GM12878 (cell line): ENCODE data around the gene CYB5D1. TPM values are rescaled to one million over a fixed set of nuclear protein-coding genes. Genes with fewer than 3 reads are reported as not detected.

ENCODE experiments used
- IKZF2 ChIP-seq, 2 experiments: fragments of 450-650 bp; IDR thresholded peaks; 2 replicates each; pipeline ENCODE4 v1.6.1; 2017; ENCODE audit warnings: mild to moderate bottlenecking in 2 of 2, moderate library complexity in 2 of 2
- KLF5 ChIP-seq: fragments of 450-650 bp; IDR thresholded peaks from 2 replicates; pipeline ENCODE4 v1.6.1; 2014; ENCODE audit warnings: mild to moderate bottlenecking; ENCODE audit not compliant: partially characterized antibody
- LARP7 ChIP-seq: fragments of 450-650 bp; IDR thresholded peaks from 2 replicates; pipeline ENCODE4 v1.6.1; 2017; ENCODE audit warnings: mild to moderate bottlenecking
- NR2C2 ChIP-seq: IDR thresholded peaks from 2 replicates; pipeline ENCODE4 v1.6.1; 2011; ENCODE audit warnings: borderline replicate concordance, low read depth; ENCODE audit not compliant: control insufficient read depth, insufficient read length
- SMC3 ChIP-seq: IDR thresholded peaks from 2 replicates; pipeline ENCODE4 v1.6.1; 2011; ENCODE audit warnings: low read length, improper control_type of control experiment, borderline replicate concordance
- polyA plus RNA-seq, 11 experiments: library from polyadenylated mRNA; depleted of rRNA in 4 of 11; unstranded in 6 of 11; stranded (reverse) in 5 of 11; fragments of >200 nt; fragmentation: Nextera tagmentation in 4 of 11; fragmentation: Illumina TruSeq in 1 of 11; extraction: Ambion mirVana in 4 of 11; extraction: Trizol in 1 of 11; gene quantifications; 1 replicate in 1 of 11; 2 replicates in 10 of 11; pipeline versions ENCODE4 v1.2.1 to v1.2.3, GENCODE V29; 2011 to 2016; ENCODE audit warnings: inconsistent platforms in 2 of 11, missing spikeins in 2 of 11, low read depth in 1 of 11
- total RNA-seq, 4 experiments: library from RNA; depleted of rRNA in 3 of 4; stranded (reverse); fragments of >200 nt in 3 of 4; fragmentation: Illumina TruSeq in 1 of 4; extraction: Trizol in 1 of 4; gene quantifications; 2 replicates each; pipeline versions ENCODE4 v1.2.1 to v1.2.3, GENCODE V29; 2013 to 2021
- TF ChIP-seq, protein P1 (sequence below): IDR thresholded peaks from 2 replicates; pipeline ENCODE4 v1.6.1; 2012; ENCODE audit warnings: improper control_type of control experiment, low read depth, low read length; ENCODE audit not compliant: insufficient replicate concordance
- TF ChIP-seq, protein P2 (sequence below): IDR thresholded peaks from 2 replicates; pipeline ENCODE4 v1.6.1; 2011; ENCODE audit warnings: borderline replicate concordance, low read depth, mild to moderate bottlenecking, moderate library complexity, mixed read lengths, low read length; ENCODE audit not compliant: insufficient read depth; ENCODE audit errors: extremely low read length
- TF ChIP-seq, protein P3 (sequence below): fragments of 450-650 bp; IDR thresholded peaks from 2 replicates; pipeline ENCODE4 v1.6.1; 2016; ENCODE audit warnings: mild to moderate bottlenecking, moderate library complexity, borderline replicate concordance
- TF ChIP-seq, protein P4 (sequence below): fragments of 150-350 bp; IDR thresholded peaks from 2 replicates; pipeline ENCODE4 v1.6.1; 2014; ENCODE audit warnings: mild to moderate bottlenecking, low read depth, low read length
- TF ChIP-seq, protein P5 (sequence below): fragments of 450-650 bp; IDR thresholded peaks from 2 replicates; pipeline ENCODE4 v1.6.1; 2017; ENCODE audit warnings: mild to moderate bottlenecking, low read depth, inconsistent platforms; ENCODE audit not compliant: poor library complexity, severe bottlenecking
- TF ChIP-seq, protein P6 (sequence below): fragments of 450-650 bp; IDR thresholded peaks from 2 replicates; pipeline ENCODE4 v1.6.1; 2018; ENCODE audit warnings: mild to moderate bottlenecking, low read depth, moderate library complexity; ENCODE audit not compliant: partially characterized antibody

The CYB5D1 gene
- total and polyA plus RNA-seq, 10 of the 15 experiments (the other 5 are each of a cell fraction or from before 2014, with no cell fraction given), result 1.6 to 8.7 (median 6.4) TPM

DNA sequence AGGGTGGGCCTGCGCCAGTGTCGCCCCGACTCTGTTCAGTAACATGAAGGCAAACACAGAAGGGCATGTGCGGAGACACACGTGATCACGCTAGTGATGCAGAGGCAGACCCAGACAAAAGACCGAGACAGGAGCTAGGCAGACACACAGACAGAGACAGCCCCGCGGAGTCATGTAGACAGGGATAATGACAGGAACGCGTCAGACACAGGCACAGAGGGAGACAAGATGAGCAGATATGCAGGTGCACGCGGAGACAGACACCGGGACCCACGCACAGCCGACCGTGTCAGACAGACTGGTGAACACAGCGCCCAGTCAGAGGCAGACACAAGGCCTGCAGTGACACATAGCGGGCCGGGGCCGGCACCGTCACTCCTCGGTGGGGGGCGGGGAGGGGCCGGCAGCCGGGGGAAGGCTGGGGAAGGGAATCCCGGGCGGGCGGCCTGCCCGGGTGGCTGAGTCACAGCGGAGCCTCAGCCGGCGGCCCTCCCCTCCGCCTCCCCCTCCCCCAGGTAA is 16.3 kb upstream of the CYB5D1 start (continued):
- TF ChIP-seq, protein P1, sequence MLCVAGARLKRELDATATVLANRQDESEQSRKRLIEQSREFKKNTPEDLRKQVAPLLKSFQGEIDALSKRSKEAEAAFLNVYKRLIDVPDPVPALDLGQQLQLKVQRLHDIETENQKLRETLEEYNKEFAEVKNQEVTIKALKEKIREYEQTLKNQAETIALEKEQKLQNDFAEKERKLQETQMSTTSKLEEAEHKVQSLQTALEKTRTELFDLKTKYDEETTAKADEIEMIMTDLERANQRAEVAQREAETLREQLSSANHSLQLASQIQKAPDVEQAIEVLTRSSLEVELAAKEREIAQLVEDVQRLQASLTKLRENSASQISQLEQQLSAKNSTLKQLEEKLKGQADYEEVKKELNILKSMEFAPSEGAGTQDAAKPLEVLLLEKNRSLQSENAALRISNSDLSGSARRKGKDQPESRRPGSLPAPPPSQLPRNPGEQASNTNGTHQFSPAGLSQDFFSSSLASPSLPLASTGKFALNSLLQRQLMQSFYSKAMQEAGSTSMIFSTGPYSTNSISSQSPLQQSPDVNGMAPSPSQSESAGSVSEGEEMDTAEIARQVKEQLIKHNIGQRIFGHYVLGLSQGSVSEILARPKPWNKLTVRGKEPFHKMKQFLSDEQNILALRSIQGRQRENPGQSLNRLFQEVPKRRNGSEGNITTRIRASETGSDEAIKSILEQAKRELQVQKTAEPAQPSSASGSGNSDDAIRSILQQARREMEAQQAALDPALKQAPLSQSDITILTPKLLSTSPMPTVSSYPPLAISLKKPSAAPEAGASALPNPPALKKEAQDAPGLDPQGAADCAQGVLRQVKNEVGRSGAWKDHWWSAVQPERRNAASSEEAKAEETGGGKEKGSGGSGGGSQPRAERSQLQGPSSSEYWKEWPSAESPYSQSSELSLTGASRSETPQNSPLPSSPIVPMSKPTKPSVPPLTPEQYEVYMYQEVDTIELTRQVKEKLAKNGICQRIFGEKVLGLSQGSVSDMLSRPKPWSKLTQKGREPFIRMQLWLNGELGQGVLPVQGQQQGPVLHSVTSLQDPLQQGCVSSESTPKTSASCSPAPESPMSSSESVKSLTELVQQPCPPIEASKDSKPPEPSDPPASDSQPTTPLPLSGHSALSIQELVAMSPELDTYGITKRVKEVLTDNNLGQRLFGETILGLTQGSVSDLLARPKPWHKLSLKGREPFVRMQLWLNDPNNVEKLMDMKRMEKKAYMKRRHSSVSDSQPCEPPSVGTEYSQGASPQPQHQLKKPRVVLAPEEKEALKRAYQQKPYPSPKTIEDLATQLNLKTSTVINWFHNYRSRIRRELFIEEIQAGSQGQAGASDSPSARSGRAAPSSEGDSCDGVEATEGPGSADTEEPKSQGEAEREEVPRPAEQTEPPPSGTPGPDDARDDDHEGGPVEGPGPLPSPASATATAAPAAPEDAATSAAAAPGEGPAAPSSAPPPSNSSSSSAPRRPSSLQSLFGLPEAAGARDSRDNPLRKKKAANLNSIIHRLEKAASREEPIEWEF, result no peak
- TF ChIP-seq IKZF2 (IDR thresholded peaks at IDR 0.05), result no peak
- TF ChIP-seq, protein P2, sequence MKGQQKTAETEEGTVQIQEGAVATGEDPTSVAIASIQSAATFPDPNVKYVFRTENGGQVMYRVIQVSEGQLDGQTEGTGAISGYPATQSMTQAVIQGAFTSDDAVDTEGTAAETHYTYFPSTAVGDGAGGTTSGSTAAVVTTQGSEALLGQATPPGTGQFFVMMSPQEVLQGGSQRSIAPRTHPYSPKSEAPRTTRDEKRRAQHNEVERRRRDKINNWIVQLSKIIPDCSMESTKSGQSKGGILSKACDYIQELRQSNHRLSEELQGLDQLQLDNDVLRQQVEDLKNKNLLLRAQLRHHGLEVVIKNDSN, result peak; percentile 70
- TF ChIP-seq KLF5, result no peak
- TF ChIP-seq, protein P3, sequence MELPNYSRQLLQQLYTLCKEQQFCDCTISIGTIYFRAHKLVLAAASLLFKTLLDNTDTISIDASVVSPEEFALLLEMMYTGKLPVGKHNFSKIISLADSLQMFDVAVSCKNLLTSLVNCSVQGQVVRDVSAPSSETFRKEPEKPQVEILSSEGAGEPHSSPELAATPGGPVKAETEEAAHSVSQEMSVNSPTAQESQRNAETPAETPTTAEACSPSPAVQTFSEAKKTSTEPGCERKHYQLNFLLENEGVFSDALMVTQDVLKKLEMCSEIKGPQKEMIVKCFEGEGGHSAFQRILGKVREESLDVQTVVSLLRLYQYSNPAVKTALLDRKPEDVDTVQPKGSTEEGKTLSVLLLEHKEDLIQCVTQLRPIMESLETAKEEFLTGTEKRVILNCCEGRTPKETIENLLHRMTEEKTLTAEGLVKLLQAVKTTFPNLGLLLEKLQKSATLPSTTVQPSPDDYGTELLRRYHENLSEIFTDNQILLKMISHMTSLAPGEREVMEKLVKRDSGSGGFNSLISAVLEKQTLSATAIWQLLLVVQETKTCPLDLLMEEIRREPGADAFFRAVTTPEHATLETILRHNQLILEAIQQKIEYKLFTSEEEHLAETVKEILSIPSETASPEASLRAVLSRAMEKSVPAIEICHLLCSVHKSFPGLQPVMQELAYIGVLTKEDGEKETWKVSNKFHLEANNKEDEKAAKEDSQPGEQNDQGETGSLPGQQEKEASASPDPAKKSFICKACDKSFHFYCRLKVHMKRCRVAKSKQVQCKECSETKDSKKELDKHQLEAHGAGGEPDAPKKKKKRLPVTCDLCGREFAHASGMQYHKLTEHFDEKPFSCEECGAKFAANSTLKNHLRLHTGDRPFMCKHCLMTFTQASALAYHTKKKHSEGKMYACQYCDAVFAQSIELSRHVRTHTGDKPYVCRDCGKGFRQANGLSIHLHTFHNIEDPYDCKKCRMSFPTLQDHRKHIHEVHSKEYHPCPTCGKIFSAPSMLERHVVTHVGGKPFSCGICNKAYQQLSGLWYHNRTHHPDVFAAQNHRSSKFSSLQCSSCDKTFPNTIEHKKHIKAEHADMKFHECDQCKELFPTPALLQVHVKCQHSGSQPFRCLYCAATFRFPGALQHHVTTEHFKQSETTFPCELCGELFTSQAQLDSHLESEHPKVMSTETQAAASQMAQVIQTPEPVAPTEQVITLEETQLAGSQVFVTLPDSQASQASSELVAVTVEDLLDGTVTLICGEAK, result no peak
- TF ChIP-seq LARP7, result no peak; the same call in 1 of the 2 replicates
- TF ChIP-seq, protein P4, sequence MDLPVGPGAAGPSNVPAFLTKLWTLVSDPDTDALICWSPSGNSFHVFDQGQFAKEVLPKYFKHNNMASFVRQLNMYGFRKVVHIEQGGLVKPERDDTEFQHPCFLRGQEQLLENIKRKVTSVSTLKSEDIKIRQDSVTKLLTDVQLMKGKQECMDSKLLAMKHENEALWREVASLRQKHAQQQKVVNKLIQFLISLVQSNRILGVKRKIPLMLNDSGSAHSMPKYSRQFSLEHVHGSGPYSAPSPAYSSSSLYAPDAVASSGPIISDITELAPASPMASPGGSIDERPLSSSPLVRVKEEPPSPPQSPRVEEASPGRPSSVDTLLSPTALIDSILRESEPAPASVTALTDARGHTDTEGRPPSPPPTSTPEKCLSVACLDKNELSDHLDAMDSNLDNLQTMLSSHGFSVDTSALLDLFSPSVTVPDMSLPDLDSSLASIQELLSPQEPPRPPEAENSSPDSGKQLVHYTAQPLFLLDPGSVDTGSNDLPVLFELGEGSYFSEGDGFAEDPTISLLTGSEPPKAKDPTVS, result no peak
- TF ChIP-seq, protein P5, sequence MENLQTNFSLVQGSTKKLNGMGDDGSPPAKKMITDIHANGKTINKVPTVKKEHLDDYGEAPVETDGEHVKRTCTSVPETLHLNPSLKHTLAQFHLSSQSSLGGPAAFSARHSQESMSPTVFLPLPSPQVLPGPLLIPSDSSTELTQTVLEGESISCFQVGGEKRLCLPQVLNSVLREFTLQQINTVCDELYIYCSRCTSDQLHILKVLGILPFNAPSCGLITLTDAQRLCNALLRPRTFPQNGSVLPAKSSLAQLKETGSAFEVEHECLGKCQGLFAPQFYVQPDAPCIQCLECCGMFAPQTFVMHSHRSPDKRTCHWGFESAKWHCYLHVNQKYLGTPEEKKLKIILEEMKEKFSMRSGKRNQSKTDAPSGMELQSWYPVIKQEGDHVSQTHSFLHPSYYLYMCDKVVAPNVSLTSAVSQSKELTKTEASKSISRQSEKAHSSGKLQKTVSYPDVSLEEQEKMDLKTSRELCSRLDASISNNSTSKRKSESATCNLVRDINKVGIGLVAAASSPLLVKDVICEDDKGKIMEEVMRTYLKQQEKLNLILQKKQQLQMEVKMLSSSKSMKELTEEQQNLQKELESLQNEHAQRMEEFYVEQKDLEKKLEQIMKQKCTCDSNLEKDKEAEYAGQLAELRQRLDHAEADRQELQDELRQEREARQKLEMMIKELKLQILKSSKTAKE, result peak; percentile 82
- no peak for TF ChIP-seq NR2C2
- TF ChIP-seq, protein P6, sequence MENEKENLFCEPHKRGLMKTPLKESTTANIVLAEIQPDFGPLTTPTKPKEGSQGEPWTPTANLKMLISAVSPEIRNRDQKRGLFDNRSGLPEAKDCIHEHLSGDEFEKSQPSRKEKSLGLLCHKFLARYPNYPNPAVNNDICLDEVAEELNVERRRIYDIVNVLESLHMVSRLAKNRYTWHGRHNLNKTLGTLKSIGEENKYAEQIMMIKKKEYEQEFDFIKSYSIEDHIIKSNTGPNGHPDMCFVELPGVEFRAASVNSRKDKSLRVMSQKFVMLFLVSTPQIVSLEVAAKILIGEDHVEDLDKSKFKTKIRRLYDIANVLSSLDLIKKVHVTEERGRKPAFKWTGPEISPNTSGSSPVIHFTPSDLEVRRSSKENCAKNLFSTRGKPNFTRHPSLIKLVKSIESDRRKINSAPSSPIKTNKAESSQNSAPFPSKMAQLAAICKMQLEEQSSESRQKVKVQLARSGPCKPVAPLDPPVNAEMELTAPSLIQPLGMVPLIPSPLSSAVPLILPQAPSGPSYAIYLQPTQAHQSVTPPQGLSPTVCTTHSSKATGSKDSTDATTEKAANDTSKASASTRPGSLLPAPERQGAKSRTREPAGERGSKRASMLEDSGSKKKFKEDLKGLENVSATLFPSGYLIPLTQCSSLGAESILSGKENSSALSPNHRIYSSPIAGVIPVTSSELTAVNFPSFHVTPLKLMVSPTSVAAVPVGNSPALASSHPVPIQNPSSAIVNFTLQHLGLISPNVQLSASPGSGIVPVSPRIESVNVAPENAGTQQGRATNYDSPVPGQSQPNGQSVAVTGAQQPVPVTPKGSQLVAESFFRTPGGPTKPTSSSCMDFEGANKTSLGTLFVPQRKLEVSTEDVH, result no peak
- no peak for TF ChIP-seq SMC3
